K562 (cell line): ENCODE data around the gene NT5C1B. TPM values are rescaled to one million over a fixed set of nuclear protein-coding genes. Genes with fewer than 3 reads are reported as not detected.

Experiments used
- ATAC-seq: fragments of 200-7000 bp; cut with Tn5 transposase; 3 replicates; pipeline ENCODE4 v1.9.1; 2020; ENCODE audit warnings: moderate library complexity
- BruUV-seq: library from RNA; stranded (reverse); fragments of 400-500 nt; replicated peaks from 2 replicates; lab custom pipeline; 2021; lab: Mats Ljungman, UMichigan
- CTCF ChIA-PET: fragments of 300-600 bp; formaldehyde crosslinking; extraction: SDS; loops from one replicate; lab custom pipeline; 2021; ENCODE audit warnings: low intra/inter-chr PET ratio; lab: Yijun Ruan, JAX
- POLR2A ChIA-PET: fragments of 300-600, 350-650 bp; sonication (Branson Sonifier 250); formaldehyde crosslinking; extraction: SDS; loops from one replicate; lab custom pipeline; 2021; ENCODE audit warnings: antibody characterized with exemption, inconsistent platforms; lab: Yijun Ruan, JAX
- DNase-seq, 4 experiments: peaks; one replicate each; pipeline versions ENCODE4 v3.0.0 to v3.0.0-alpha.2; 2011 to 2018; ENCODE audit warnings: low spot score in 3 of 4, mixed read lengths in 3 of 4; ENCODE audit errors: extremely low read depth in 1 of 4
- FAIRE-seq: peaks from 2 replicates; lab custom pipeline; 2011; peaks lifted over from hg19 to GRCh38; lab: Jason Lieb, UNC
- H2AFZ ChIP-seq: 2 replicates; pipeline ENCODE4 v1.6.0; 2011; ENCODE audit warnings: low read depth, low read length, control low read depth, inconsistent platforms
- H3K27ac ChIP-seq: fragments of 200-600 bp; 3 replicates; pipeline ENCODE4 v1.8.0; 2011; ENCODE audit warnings: low read depth, mild to moderate bottlenecking, control low read depth, inconsistent platforms, low read length, moderate library complexity, mixed read lengths; ENCODE audit errors: extremely low read depth
- H3K27me3 ChIP-seq, 2 experiments: fragments of 300-600 bp in 1 of 2; 2 replicates in 1 of 2; 3 replicates in 1 of 2; pipeline versions ENCODE4 v1.6.0 to v1.8.0; 2011; ENCODE audit warnings: inconsistent platforms in 2 of 2, low read length in 2 of 2, mild to moderate bottlenecking in 1 of 2, mixed read lengths in 1 of 2, moderate library complexity in 1 of 2; ENCODE audit not compliant: control insufficient read depth in 2 of 2, insufficient read depth in 2 of 2
- H3K36me3 ChIP-seq: fragments of 300-600 bp; 3 replicates; pipeline ENCODE4 v1.8.0; 2011; ENCODE audit warnings: mild to moderate bottlenecking, low read length, inconsistent platforms; ENCODE audit not compliant: control insufficient read depth, insufficient read depth
- H3K4me1 ChIP-seq, 2 experiments: fragments of 200-600 bp in 1 of 2; replicated peaks in 1 of 2; 2 replicates in 1 of 2; 3 replicates in 1 of 2; pipeline versions ENCODE4 v1.5.1 to v1.8.0; 2011; ENCODE audit warnings: inconsistent platforms in 2 of 2, low read length in 2 of 2, mild to moderate bottlenecking in 1 of 2, mixed read lengths in 1 of 2, moderate library complexity in 1 of 2; ENCODE audit not compliant: control insufficient read depth in 2 of 2, insufficient read depth in 2 of 2
- H3K4me2 ChIP-seq: 2 replicates; pipeline ENCODE4 v1.6.1; 2011; ENCODE audit warnings: low read length, control low read depth, inconsistent platforms, mixed read lengths; ENCODE audit not compliant: insufficient read depth
- H3K4me3 ChIP-seq: fragments of 200-600 bp; sonication (generic), shearing (Covaris generic); 2 replicates; pipeline ENCODE4 v1.5.1; 2016; ENCODE audit warnings: control low read depth, inconsistent platforms
- H3K79me2 ChIP-seq: fragments of 200-600 bp; 3 replicates; pipeline ENCODE4 v1.8.0; 2011; ENCODE audit warnings: low read length, inconsistent platforms; ENCODE audit not compliant: control insufficient read depth, insufficient read depth
- H3K9ac ChIP-seq, 2 experiments: 2 replicates each; pipeline versions ENCODE4 v1.6.0 to v1.6.1; 2011; ENCODE audit warnings: low read depth in 2 of 2, low read length in 2 of 2, control low read depth in 1 of 2, inconsistent platforms in 1 of 2, mild to moderate bottlenecking in 1 of 2, mixed read lengths in 1 of 2; ENCODE audit not compliant: insufficient read depth in 1 of 2
- H3K9me1 ChIP-seq: one replicate; pipeline ENCODE4 v1.6.0; 2011; ENCODE audit warnings: inconsistent platforms, mild to moderate bottlenecking, low read length, moderate library complexity; ENCODE audit not compliant: control insufficient read depth, insufficient read depth
- H3K9me3 ChIP-seq: replicated peaks from 2 replicates; pipeline ENCODE4 v1.5.1; 2011; ENCODE audit warnings: low read depth, low read length, inconsistent platforms; ENCODE audit not compliant: control insufficient read depth, insufficient read depth
- H4K20me1 ChIP-seq: replicated peaks from 2 replicates; pipeline ENCODE4 v1.6.1; 2011; ENCODE audit warnings: low read length, inconsistent platforms, mixed read lengths; ENCODE audit not compliant: control insufficient read depth, insufficient read depth
- ATF3 ChIP-seq, 2 experiments: fragments of 450-650 bp in 1 of 2; sonication (generic) in 1 of 2; formaldehyde crosslinking in 1 of 2; IDR thresholded peaks in 1 of 2; conservative IDR thresholded peaks in 1 of 2; 2 replicates each; pipeline versions ENCODE4 v1.6.1 to v1.8.1; 2016 to 2023; ENCODE audit warnings: mild to moderate bottlenecking in 2 of 2, moderate library complexity in 2 of 2, inconsistent platforms in 1 of 2, missing genetic modification reagents in 1 of 2
- CEBPG ChIP-seq, 3 experiments: fragments of 200-800 bp in 1 of 3; sonication (Bioruptor generic) in 1 of 3; sonication (generic) in 1 of 3; formaldehyde crosslinking in 1 of 3; IDR thresholded peaks in 2 of 3; conservative IDR thresholded peaks in 1 of 3; 2 replicates each; pipeline versions ENCODE4 v1.6.1 to v1.8.0; 2016 to 2022; ENCODE audit warnings: missing compliant biosample characterization in 2 of 3, missing genetic modification characterization in 2 of 3, mild to moderate bottlenecking in 1 of 3, missing genetic modification reagents in 1 of 3
- COPS2 ChIP-seq: fragments of 450-650 bp; conservative IDR thresholded peaks from 2 replicates; pipeline ENCODE4 v1.6.1; 2016; ENCODE audit warnings: mild to moderate bottlenecking, moderate library complexity
- DPF2 ChIP-seq: fragments of 450-650 bp; IDR thresholded peaks from 2 replicates; pipeline ENCODE4 v1.6.1; 2016
- ELF4 ChIP-seq: fragments of 450-650 bp; formaldehyde crosslinking; IDR thresholded peaks from 2 replicates; pipeline ENCODE4 v1.4.0; 2022; ENCODE audit warnings: missing genetic modification characterization
- MYC ChIP-seq, 2 experiments: fragments of 250-450 bp in 1 of 2; sonication (Bioruptor Pico) in 1 of 2; IDR thresholded peaks; 2 replicates each; pipeline versions ENCODE4 v1.5.1 to v1.6.1; 2012 to 2021; ENCODE audit warnings: low read depth in 2 of 2, borderline replicate concordance in 1 of 2, improper control_type of control experiment in 1 of 2, low read length in 1 of 2, mild to moderate bottlenecking in 1 of 2, moderate library complexity in 1 of 2
- NCOR1 ChIP-seq: fragments of 450-650 bp; IDR thresholded peaks from 2 replicates; pipeline ENCODE4 v1.6.1; 2016; ENCODE audit warnings: mild to moderate bottlenecking, moderate library complexity
- NUFIP1 ChIP-seq: fragments of 450-650 bp; IDR thresholded peaks from 2 replicates; pipeline ENCODE4 v1.6.1; 2018; ENCODE audit not compliant: partially characterized antibody
- SMAD4 ChIP-seq: fragments of 250-450 bp; sonication (Bioruptor Pico); conservative IDR thresholded peaks from 2 replicates; pipeline ENCODE4 v1.8.0; 2021; ENCODE audit warnings: inconsistent platforms, mild to moderate bottlenecking, moderate library complexity
- SMARCA4 ChIP-seq: fragments of 450-650 bp; IDR thresholded peaks from 2 replicates; pipeline ENCODE4 v1.6.1; 2016
- SMARCC2 ChIP-seq: fragments of 450-650 bp; IDR thresholded peaks from 2 replicates; pipeline ENCODE4 v1.6.1; 2017; ENCODE audit warnings: antibody characterized with exemption, moderate library complexity, mild to moderate bottlenecking, low read depth
- TBL1XR1 ChIP-seq, 2 experiments: IDR thresholded peaks; 2 replicates each; pipeline ENCODE4 v1.6.1; 2012; ENCODE audit warnings: improper control_type of control experiment in 2 of 2, low read length in 2 of 2, mild to moderate bottlenecking in 1 of 2
- TFAP4 ChIP-seq: sonication (generic); formaldehyde crosslinking; IDR thresholded peaks from 2 replicates; pipeline ENCODE4 v1.8.0; 2022; ENCODE audit warnings: missing genetic modification reagents, mild to moderate bottlenecking, moderate library complexity, borderline replicate concordance
- THAP12 ChIP-seq: fragments of 250-450 bp; sonication (Bioruptor Pico); IDR thresholded peaks from 2 replicates; pipeline ENCODE4 v1.9.0; 2021; ENCODE audit warnings: mild to moderate bottlenecking, inconsistent platforms
- XRCC5 ChIP-seq: fragments of 200-400 bp; formaldehyde crosslinking; IDR thresholded peaks from 2 replicates; pipeline ENCODE4 v1.6.1; 2017; ENCODE audit warnings: low read depth, mild to moderate bottlenecking, low read length
- ZBTB17 ChIP-seq: fragments of 450-650 bp; formaldehyde crosslinking; IDR thresholded peaks from 2 replicates; pipeline ENCODE4 v1.4.0; 2020; ENCODE audit warnings: mild to moderate bottlenecking
- ZNF197 ChIP-seq: fragments of 200-800 bp; sonication (Bioruptor generic); IDR thresholded peaks from 2 replicates; pipeline ENCODE4 v1.6.1; 2016; ENCODE audit warnings: low read depth, missing genetic modification characterization, missing compliant biosample characterization
- ZNF408 ChIP-seq: fragments of 250-450 bp; sonication (Bioruptor Pico); IDR thresholded peaks from 2 replicates; pipeline ENCODE4 v1.4.0; 2020; ENCODE audit warnings: low read depth, mild to moderate bottlenecking, moderate library complexity
- ZNF561 ChIP-seq: fragments of 450-650 bp; formaldehyde crosslinking; conservative IDR thresholded peaks from 2 replicates; pipeline ENCODE4 v1.4.0; 2020; ENCODE audit warnings: mild to moderate bottlenecking, moderate library complexity
- ZNF77 ChIP-seq: fragments of 250-450 bp; sonication (Bioruptor Pico); IDR thresholded peaks from 2 replicates; pipeline ENCODE4 v1.5.0; 2020
- in situ Hi-C: fragments of 300-500 bp; cut with MboI; formaldehyde crosslinking; loops from 4 replicates; pipeline ENCODE4 v1.15.0; 2018; ENCODE audit warnings: inconsistent platforms, mixed read lengths
- intact Hi-C: fragments of 100-400 bp; cut with micrococcal nuclease; formaldehyde crosslinking; loops from 2 replicates; pipeline ENCODE4 v1.14.2; 2022
- polyA plus RNA-seq, 8 experiments: library from polyadenylated mRNA; depleted of rRNA in 4 of 8; stranded (reverse) in 5 of 8; unstranded in 3 of 8; fragments of >200 nt; fragmentation: Nextera tagmentation in 2 of 8; fragmentation: Illumina TruSeq in 1 of 8; extraction: Ambion mirVana in 2 of 8; extraction: Trizol in 1 of 8; gene quantifications; 2 replicates each; pipeline versions ENCODE4 v1.2.1 to v1.2.3, GENCODE V29; 2011 to 2014; ENCODE audit warnings: inconsistent platforms in 1 of 8, missing spikeins in 1 of 8
- total RNA-seq, 7 experiments: library from RNA; depleted of rRNA in 6 of 7; stranded (reverse); fragments of >200 nt in 6 of 7; fragmentation: Illumina TruSeq in 2 of 7; extraction: Trizol in 2 of 7; gene quantifications; 2 replicates each; pipeline versions ENCODE4 v1.2.1 to v1.2.3, GENCODE V29; 2011 to 2021; ENCODE audit warnings: low replicate concordance in 1 of 7

Gene NT5C1B
- total and polyA plus RNA-seq, 9 of the 15 experiments (the other 6 are each of a cell fraction or from before 2014, with no cell fraction given), result 0.07 TPM; not detected in 8

- Histone ChIP-seq H3K4me3 (no peak overlapping the region), H4K20me1 (no peaks in the 10 kb centered on the region), H3K4me1 (no peaks in the 10 kb centered on the region), H3K27ac (no peak overlapping the region), H2AFZ (no peak overlapping the region), H3K36me3 (no peaks in the 10 kb centered on the region), H3K27me3 (no peaks in the 10 kb centered on the region), H3K4me2 (no peak overlapping the region), H3K9me3 (no peaks in the 10 kb centered on the region)
- in situ Hi-C loops, result no loop called here
- CTCF ChIA-PET, result no interaction called here
- no TSS peak for BruUV-seq
- FAIRE-seq (no peak), ATAC-seq (no peak), DNase-seq (no peak)
- intact Hi-C loops, result no loop called here
- TF ChIP-seq DPF2 (no peak), NCOR1 (no peak), SMARCA4 (no peak), COPS2 (no peak), ZBTB17 (CRISPR knock-in tag) (no peak), CEBPG (CRISPR knock-in tag; IDR thresholded peaks at IDR 0.05) (no peak), CEBPG (tag; conservative IDR thresholded peaks at IDR 0.05 in 1 of 2, IDR thresholded peaks at IDR 0.05 in 1 of 2) (no peak), SMARCC2 (no peak), SMAD4 (CRISPR knock-in tag) (no peak), THAP12 (CRISPR knock-in tag) (no peak), XRCC5 (no peak), ZNF77 (no peak), ELF4 (no peak), TBL1XR1 (IDR thresholded peaks at IDR 0.05; ENCODE audit: low read length in 2 of 2) (no peak), ZNF408 (CRISPR knock-in tag) (no peak), ZNF197 (CRISPR knock-in tag) (no peak), ZNF561 (CRISPR knock-in tag) (no peak), NUFIP1 (no peak), ATF3 (IDR thresholded peaks at IDR 0.05) (no peak), ATF3 (CRISPR knock-in tag; conservative IDR thresholded peaks at IDR 0.05) (no peak), TFAP4 (CRISPR knock-in tag) (no peak), MYC (IDR thresholded peaks at IDR 0.05; ENCODE audit: low read depth, low read length) (no peak), MYC (CRISPR knock-in tag; IDR thresholded peaks at IDR 0.05; ENCODE audit: borderline replicate concordance, low read depth) (no peak)
- TF ChIP-seq, all 486 proteins: peak for 0
- Histone ChIP-seq H3K9ac (no peak overlapping the region), H3K9me1 (no peaks in the 10 kb centered on the region), H3K79me2 (no peaks in the 10 kb centered on the region)
- POLR2A ChIA-PET, result no interaction called here
These were observed 40.7 kb upstream of the NT5C1B start for GRCh38 chr2:18630101-18630500.
